RWPE2 (cell line): Measurements from ENCODE around the gene MICALL2.

Experiments used
- ATAC-seq: fragments of 200-7000 bp; cut with Tn5 transposase; 3 replicates; pipeline ENCODE4 v1.9.1; 2021; ENCODE audit warnings: low read depth
- DNase-seq: peaks from one replicate; pipeline ENCODE4 v3.0.0-alpha.2; 2020; ENCODE audit warnings: low spot score
- H3K27ac ChIP-seq: fragments of 450-650 bp; 2 replicates; pipeline ENCODE4 v1.5.1; 2017; ENCODE audit warnings: mild to moderate bottlenecking; ENCODE audit not compliant: poor library complexity, severe bottlenecking
- H3K27me3 ChIP-seq: fragments of 250-450 bp; sonication (Bioruptor Pico); 2 replicates; pipeline ENCODE4 v1.5.1; 2021; ENCODE audit warnings: mild to moderate bottlenecking, moderate library complexity; ENCODE audit not compliant: insufficient read depth, poor library complexity, severe bottlenecking
- H3K36me3 ChIP-seq: fragments of 250-450 bp; sonication (Bioruptor Pico); 2 replicates; pipeline ENCODE4 v1.5.1; 2020; ENCODE audit warnings: low read depth, mild to moderate bottlenecking, moderate library complexity
- H3K4me1 ChIP-seq: fragments of 250-450 bp; sonication (Bioruptor Pico); 2 replicates; pipeline ENCODE4 v1.5.1; 2021; ENCODE audit warnings: mild to moderate bottlenecking, moderate library complexity; ENCODE audit not compliant: insufficient read depth, poor library complexity, severe bottlenecking
- H3K4me3 ChIP-seq: fragments of 250-450 bp; sonication (Bioruptor Pico); 2 replicates; pipeline ENCODE4 v1.5.1; 2021; ENCODE audit warnings: mild to moderate bottlenecking, moderate library complexity; ENCODE audit not compliant: severe bottlenecking
- H3K9me3 ChIP-seq: fragments of 250-450 bp; sonication (Bioruptor Pico); 2 replicates; pipeline ENCODE4 v1.5.1; 2021; ENCODE audit warnings: mild to moderate bottlenecking, moderate library complexity; ENCODE audit not compliant: severe bottlenecking
- TF ChIP-seq, protein P1 (sequence below): fragments of 450-650 bp; IDR thresholded peaks from one replicate; pipeline ENCODE4 v1.5.1; 2017; ENCODE audit warnings: mild to moderate bottlenecking, moderate library complexity; ENCODE audit not compliant: poor library complexity, severe bottlenecking

MICALL2 gene

GRCh38 chr7:1438821-1439220 is 20.4 kb downstream of the MICALL2 start:
- no peaks in the 10 kb centered on the region for H3K4me1 ChIP-seq
- no peaks in the 10 kb centered on the region for H3K9me3 ChIP-seq
- ATAC-seq: no peak
- H3K27me3 ChIP-seq: no peaks in the 10 kb centered on the region
- H3K27ac ChIP-seq: no peak overlapping the region
- no peak overlapping the region for H3K4me3 ChIP-seq
- peaks cover 4% of the 10 kb centered on the region; the same call in 1 of the 2 replicates for H3K36me3 ChIP-seq
- no peak for DNase-seq
- TF ChIP-seq, protein P1, sequence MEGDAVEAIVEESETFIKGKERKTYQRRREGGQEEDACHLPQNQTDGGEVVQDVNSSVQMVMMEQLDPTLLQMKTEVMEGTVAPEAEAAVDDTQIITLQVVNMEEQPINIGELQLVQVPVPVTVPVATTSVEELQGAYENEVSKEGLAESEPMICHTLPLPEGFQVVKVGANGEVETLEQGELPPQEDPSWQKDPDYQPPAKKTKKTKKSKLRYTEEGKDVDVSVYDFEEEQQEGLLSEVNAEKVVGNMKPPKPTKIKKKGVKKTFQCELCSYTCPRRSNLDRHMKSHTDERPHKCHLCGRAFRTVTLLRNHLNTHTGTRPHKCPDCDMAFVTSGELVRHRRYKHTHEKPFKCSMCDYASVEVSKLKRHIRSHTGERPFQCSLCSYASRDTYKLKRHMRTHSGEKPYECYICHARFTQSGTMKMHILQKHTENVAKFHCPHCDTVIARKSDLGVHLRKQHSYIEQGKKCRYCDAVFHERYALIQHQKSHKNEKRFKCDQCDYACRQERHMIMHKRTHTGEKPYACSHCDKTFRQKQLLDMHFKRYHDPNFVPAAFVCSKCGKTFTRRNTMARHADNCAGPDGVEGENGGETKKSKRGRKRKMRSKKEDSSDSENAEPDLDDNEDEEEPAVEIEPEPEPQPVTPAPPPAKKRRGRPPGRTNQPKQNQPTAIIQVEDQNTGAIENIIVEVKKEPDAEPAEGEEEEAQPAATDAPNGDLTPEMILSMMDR: no peak

- H3K27me3 ChIP-seq: no peaks in the 10 kb centered on the region
- no peak for DNase-seq
Observed at GRCh38 chr7:1438208-1438607, 21.1 kb downstream of the MICALL2 start.

DNA sequence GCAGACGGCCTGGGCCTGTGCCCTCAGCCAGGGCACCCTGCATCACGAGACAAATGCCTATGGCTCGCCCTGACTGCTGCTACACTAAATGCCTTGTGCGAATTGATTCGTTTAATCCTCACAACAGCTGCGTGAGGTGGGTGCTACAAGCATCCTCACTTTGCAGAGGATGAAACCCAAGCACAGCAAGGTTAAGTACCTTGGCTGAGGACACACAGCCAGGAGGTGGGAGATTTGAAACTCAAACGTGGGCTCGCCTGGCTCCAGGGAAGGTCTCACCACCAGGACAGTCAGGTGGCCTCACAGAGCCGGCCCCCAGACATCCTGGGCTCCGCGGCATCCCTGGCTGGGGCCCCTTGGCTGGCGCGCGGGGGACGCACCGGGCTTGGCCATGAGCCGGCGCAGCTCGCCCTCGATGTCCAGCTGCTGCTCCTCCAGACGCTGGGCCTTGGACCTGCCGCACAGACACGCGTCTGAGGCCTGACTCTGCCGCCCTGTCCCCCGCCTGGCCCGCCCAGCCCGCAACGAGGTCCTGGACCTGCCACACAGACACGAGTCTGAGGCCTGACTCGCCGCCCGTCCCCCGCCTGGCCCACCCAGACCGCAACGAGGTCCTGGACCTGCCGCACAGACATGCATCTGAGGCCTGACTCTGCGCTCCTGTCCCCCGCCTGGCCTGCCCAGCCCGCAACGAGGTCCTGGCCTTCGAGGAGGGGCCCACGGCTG is 22.0 kb downstream of the MICALL2 start:
- Histone ChIP-seq H3K27me3 (no peaks in the 10 kb centered on the region), H3K36me3 (peaks cover 4% of the 10 kb centered on the region; the same call in 1 of the 2 replicates), H3K9me3 (no peaks in the 10 kb centered on the region), H3K4me1 (no peaks in the 10 kb centered on the region), H3K27ac (no peak overlapping the region), H3K4me3 (no peak overlapping the region)
- TF ChIP-seq, protein P1: no peak
- ATAC-seq: no peak
- no peak for DNase-seq

More at GRCh38 chr7:1438208-1438607, 21.1 kb downstream of the MICALL2 start:
- H3K27ac ChIP-seq: no peak overlapping the region
- peaks cover 4% of the 10 kb centered on the region; the same call in 1 of the 2 replicates for H3K36me3 ChIP-seq
- TF ChIP-seq, protein P1: no peak
- ATAC-seq: no peak
- no peaks in the 10 kb centered on the region for H3K4me1 ChIP-seq
- no peak overlapping the region for H3K4me3 ChIP-seq
- H3K9me3 ChIP-seq: no peaks in the 10 kb centered on the region

GRCh38 chr7:1436608-1437007 is 22.7 kb downstream of the MICALL2 start:
- TF ChIP-seq, protein P1: no peak
- H3K9me3 ChIP-seq: no peaks in the 10 kb centered on the region
- H3K27me3 ChIP-seq: no peaks in the 10 kb centered on the region
- H3K4me3 ChIP-seq: no peak overlapping the region
- DNase-seq (no peak), ATAC-seq (no peak)
- no peak overlapping the region for H3K27ac ChIP-seq
- no peaks in the 10 kb centered on the region for H3K4me1 ChIP-seq
- H3K36me3 ChIP-seq: peaks cover 4% of the 10 kb centered on the region; the same call in 1 of the 2 replicates

- DNase-seq (no peak), ATAC-seq (no peak)
- no peaks in the 10 kb centered on the region for H3K27me3 ChIP-seq
- H3K4me3 ChIP-seq: no peak overlapping the region
- peaks cover 3% of the 10 kb centered on the region; the same call in 1 of the 2 replicates for H3K36me3 ChIP-seq
- H3K9me3 ChIP-seq: no peaks in the 10 kb centered on the region
- no peaks in the 10 kb centered on the region for H3K4me1 ChIP-seq
- TF ChIP-seq, protein P1: no peak
- no peak overlapping the region for H3K27ac ChIP-seq
Observed at GRCh38 chr7:1434891-1435670, 24.2 kb downstream of the MICALL2 start.
